ENCODE measurements around the gene SEMA5B. TPM values are rescaled to one million over a fixed set of nuclear protein-coding genes. Genes with fewer than 3 reads are reported as not detected.

The SEMA5B gene
- total and polyA plus RNA-seq, 2 donors (not counting 3 experiments of a cell fraction or from before 2014, with no cell fraction given): 0.07 TPM; not detected in 1

GRCh38 chr3:123028233-123028828 lies 768 bp upstream of the SEMA5B start:
- Histone ChIP-seq H4K20me1 (replicated peaks; ENCODE audit: control insufficient read depth, extremely low read depth, insufficient read depth, low read length) (no peaks in the 10 kb centered on the region), H3K27ac (ENCODE audit: insufficient read depth, low read depth, low read length) (no peak overlapping the region), H3K36me3 (ENCODE audit: control insufficient read depth in 2 of 2, extremely low read depth in 1 of 2, insufficient read depth in 2 of 2, low read length in 2 of 2) (no peaks in the 10 kb centered on the region), H3K4me3 (replicated peaks in 1 of 3; ENCODE audit: insufficient read depth in 1 of 3, low read depth in 1 of 3, low read length in 3 of 3) (peak overlapping the region; percentile 18 to 20 (median 20)), H2AFZ (ENCODE audit: low read depth, low read length) (peak overlapping the region; percentile 82), H3K4me1 (ENCODE audit: control insufficient read depth, extremely low read depth, insufficient read depth, low read length) (peaks cover 17% of the 10 kb centered on the region), H3K79me2 (ENCODE audit: control insufficient read depth, insufficient read depth, low read length) (no peaks in the 10 kb centered on the region), H3K9me1 (replicated peaks; ENCODE audit: control insufficient read depth, extremely low read depth, insufficient read depth, low read length) (no peaks in the 10 kb centered on the region), H3K9ac (replicated peaks; ENCODE audit: extremely low read depth, insufficient read depth, low read length) (no peak overlapping the region), H3K9me3 (replicated peaks; ENCODE audit: control insufficient read depth, insufficient read depth, low read length) (no peaks in the 10 kb centered on the region), H3K27me3 (ENCODE audit: control insufficient read depth in 2 of 2, insufficient read depth in 2 of 2, low read length in 2 of 2) (peaks cover 72 to 90% of the 10 kb centered on the region in 2 experiments), H3K4me2 (ENCODE audit: insufficient read depth, low read length) (peak overlapping the region; percentile 65)
- ChIA-PET POLR2A (no interaction called here), CTCF (interaction anchor here (0.6 to 4.4 kb wide), 24 partner anchors 8 to 1482 kb away, joined by 3 to 31 read pairs (median 4); partner anchors contain the start of genes FAM162A, PDIA5, POLQ and SEC22A)
- no TSS peak for BruUV-seq (replicated peaks)
- intact Hi-C loops (cut with micrococcal nuclease): loop anchor here (1.0 to 5.0 kb wide), 9 partner anchors 54 to 1482 kb away; partner anchors contain the start of gene PARP14
- dilution Hi-C loops (cut with MboI; ENCODE audit: extremely low pct_ligation_motif_present, low sequenced_read_pairs): no loop called here
- TF ChIP-seq CTCF (IDR thresholded peaks at IDR 0.05; ENCODE audit: extremely low read depth in 1 of 2, insufficient read depth in 1 of 2, low read depth in 1 of 2, low read length in 2 of 2) (peak; percentile 32 to 40), POLR2AphosphoS5 (IDR thresholded peaks at IDR 0.05; ENCODE audit: insufficient read depth, low read depth, low read length) (no peak), POLR2A (IDR thresholded peaks at IDR 0.05; ENCODE audit: low read depth, low read length) (no peak), EZH2 (IDR thresholded peaks at IDR 0.05; ENCODE audit: borderline replicate concordance, low read depth, low read length, severe bottlenecking) (no peak), GATA2 (IDR thresholded peaks at IDR 0.05; ENCODE audit: insufficient read depth, insufficient read length, low read depth, low read length) (no peak), FOS (IDR thresholded peaks at IDR 0.05; ENCODE audit: borderline replicate concordance, insufficient read depth, low read length) (no peak), MAX (IDR thresholded peaks at IDR 0.05; ENCODE audit: insufficient read depth, insufficient read length) (no peak), MYC (IDR thresholded peaks at IDR 0.05; ENCODE audit: low read depth, low read length) (no peak)
- peak; percentile 70 for FAIRE-seq
- DNase-seq (ENCODE audit: low read depth, low spot score): peak; percentile 67

Measured in endothelial cell of umbilical vein (primary cell).